ENCODE data around the gene NUP88.

Gene NUP88

DNA sequence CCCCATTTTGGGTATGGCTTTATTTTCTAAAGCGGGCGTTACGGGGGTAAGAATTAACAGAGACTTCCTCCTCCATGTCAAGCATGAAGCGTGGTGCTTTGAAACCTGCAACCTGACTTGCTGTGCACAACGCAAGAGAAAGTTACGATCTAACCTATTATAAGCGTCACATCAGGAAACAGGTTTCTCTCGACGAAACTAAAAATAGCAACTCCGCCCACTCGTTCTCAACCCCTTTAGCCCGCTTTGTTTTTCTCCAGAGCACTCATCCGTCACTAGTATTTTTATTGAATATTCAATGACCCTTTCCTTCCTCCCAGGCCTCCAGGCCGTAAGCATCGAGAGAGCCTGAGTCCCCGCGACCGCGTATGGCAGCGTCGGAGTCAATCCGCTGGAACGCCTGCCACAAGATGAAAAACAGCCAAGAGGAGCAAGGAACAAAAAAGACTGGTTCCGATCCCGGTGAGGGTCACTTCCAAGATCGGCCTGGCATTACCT is 555 bp downstream of the NUP88 start:
- DNase-seq = no peak

DNA sequence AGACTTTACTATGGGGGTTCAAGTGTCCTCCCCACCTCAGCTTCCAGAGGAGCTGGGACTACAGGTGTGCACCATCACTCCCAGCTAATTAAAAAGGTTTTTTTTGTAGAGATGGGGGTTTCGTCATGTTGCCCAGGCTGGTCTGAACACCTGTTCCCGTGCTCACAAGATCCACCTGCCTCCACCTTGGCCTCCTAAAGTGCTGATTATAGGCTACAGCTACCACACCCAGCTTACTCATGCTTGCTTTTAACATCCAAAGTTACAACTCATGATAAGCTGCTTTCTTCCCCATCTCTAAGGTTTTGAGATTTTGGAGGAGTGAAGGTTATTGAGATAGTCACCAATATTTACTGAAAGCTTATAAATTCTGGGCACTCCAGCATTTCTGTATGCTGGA is 2.6 kb downstream of the NUP88 start:
- DNase-seq = no peak

DNA sequence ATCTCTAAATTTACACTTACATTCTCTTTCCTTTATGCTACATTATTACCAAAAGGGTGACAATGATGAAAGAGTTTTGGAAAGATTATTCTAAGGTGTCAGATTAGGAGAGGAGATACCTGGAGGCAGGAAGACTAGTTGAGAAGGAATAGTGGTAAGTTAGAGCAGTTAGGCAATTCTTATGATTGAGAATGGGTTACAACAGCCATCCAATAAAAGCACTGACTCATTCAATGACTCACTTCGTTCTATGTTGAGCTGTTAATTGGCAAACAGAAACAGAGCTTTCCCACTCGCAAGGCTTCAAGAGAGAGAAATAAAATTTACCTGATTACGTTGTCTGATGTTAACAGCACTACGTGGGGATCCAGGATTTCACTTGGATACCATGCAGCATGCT is 5.8 kb downstream of the NUP88 start:
- DNase-seq = no peak

DNA sequence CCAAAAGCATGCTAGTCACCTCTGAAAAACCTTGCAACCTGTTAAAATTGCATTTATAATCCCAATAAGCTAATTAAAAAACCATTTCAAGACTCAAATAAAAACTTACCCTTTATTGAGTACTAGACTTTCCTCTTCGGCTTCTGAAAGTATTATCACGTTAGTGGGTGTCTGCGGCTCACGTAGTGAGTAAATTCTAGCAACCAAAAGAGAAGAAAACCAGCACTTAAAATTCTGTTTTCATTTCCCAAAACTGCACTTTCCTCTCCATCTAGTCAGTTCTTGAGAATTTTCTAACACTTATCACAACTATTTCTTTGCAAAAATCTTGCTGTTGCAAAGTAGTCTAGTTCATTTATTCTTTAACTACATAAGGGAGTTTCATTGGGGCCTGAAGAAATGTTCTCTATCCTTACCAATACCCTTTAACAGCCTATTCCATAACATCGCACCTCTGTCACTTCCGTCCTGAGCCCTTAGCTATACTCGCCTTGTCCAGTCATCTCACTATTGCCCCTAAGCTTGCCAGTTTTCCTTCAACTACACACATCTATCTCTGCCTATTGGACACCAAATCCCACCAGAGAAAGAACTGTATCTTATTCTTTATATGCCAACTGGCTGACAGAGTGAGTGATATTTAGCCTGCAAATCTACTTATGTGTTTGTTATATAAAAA is 8.7 kb downstream of the NUP88 start:
- no peak for DNase-seq

DNA sequence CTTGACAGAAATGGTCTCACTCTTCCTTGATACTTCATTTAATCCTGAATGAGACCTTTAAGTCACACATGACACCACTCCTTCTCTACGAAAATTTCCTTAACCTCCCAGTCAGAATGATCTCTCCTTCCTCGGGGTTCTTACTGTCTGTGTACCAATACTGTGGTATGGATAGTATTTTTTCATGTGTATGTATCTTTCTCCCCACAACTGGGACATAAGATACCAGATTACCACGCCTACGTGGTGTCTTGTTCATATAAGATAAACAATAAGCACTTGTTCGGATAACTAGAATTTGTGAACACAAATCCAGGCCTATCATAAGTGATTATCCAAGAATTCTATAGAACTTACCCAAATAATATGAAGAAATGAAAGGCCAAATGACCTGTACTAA is 11.3 kb downstream of the NUP88 start:
- DNase-seq = no peak

DNA sequence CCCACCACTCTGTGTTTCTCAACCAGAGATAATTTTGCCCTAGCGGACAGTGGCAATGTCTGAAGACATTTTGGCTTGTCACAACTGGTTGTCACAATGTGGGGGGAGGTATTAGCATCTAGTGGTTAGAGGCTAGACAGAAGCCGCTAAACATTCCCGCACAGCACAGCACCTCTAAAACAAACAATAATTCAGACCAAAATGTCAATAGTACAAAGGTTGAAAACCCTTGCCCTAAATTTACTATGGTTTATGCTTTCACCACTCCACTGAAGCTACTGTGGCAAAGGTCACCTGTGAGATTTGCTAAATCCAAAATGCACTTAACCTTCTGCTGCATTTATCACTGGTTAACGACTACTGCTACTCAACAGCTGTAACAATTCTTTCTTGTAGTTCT is 14.1 kb downstream of the NUP88 start:
- DNase-seq = no peak

DNA sequence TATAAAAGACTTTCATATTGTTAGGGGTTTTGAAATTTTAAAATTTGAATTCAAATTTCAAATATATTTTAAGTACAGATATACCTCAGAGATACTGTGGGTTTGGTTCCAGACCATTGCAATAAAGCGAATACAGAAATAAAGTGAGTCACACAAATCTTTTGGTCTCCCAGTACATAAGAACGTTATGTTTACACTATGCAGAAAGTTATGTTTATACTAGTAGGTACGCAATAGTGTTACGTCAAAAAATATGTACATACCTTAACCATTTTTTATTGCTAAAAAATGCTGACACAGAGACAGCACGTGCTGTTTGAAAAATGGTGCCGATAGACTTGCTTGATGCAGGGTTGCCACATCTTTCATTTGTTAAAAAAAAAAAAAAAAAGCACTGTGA is 19.7 kb downstream of the NUP88 start:
- DNase-seq = no peak

DNA sequence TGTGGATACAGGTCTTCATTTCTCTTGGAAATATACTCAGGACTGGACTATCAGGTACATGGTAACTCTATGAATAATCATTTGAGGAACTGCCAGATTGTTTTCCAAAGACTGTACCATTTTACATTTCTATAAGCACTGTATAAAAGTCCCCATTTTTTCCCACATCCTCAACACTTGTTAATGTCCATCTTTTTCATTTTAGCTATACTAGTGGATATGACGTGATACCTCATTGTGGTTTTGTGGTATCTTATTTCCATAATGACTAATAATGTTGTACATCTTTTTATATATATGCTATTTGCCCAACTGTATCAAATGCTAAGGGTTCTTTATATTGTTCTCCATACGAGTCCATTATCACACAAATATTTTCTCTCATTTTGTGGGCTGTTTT is 22.9 kb downstream of the NUP88 start:
- no peak for DNase-seq

DNA sequence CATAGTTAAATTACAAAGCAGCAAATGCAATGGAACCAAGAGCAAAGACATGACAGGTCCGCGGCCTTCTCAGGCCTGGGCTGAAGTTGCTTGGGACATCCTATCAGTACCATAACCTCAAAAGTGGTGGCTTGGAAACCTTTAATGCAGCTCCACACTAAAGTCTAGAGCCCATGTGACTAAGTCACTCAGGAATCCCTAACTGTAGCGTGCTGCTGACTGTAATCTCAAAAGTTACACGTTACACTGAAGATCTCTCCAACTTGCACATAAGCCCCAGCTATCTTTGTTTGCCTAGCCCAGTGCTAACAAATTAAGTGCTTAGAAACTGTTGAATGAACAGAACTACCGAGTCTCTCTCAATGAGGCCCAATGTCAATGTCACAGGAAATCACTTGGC is 27.8 kb downstream of the NUP88 start:
- DNase-seq = no peak

DNA sequence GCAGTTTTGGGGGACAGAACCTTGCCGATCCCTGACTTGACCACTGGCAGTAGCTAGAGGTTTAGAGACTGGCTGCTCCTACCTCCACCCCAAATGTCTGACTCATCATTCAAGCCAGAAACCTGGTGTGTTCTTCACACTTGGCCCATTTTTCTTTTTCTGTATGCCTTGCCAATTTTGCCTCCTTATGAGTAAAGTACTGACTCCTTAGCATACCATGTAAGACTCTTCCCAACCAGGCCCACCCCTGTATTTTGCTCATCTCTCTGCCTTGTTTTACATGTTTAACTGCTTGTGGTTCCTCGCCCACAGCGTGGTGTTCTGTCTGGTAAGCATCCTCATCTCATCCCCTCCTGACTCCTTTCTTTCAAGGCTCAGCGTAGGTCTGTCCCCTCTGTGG is 37.9 kb downstream of the NUP88 start:
- DNase-seq = no peak

DNA sequence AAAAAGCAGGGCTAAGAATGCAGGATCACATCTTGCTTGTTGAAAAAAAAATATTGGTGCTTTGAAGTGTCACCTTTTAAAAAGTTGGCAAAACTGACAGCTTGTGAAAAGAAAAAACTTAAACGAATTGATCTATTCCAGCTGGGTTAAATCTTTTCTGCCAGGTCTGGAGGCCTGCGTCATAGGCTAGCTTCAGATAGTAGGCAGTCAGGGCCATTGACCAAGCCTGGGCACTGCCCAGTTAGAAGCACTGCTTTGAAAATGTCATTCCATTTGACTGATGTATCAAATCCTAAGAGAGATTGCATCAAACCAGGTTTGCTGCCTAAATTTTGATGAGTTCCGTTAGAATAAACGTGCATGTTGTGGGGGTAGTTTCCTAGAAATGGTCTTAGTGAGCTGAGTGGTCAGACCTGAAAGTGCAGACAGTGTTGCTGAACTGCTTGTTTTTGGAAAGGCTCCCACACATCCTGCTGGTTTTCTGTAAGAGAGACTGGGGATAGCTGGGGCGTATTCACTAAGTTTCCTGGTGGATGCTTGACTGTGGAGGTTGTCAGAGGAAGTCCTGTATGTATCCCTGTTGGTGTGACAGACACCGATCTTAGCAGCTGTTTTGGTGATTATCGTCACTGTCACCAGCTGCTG is 38.8 kb downstream of the NUP88 start:
- DNase-seq = no peak

DNA sequence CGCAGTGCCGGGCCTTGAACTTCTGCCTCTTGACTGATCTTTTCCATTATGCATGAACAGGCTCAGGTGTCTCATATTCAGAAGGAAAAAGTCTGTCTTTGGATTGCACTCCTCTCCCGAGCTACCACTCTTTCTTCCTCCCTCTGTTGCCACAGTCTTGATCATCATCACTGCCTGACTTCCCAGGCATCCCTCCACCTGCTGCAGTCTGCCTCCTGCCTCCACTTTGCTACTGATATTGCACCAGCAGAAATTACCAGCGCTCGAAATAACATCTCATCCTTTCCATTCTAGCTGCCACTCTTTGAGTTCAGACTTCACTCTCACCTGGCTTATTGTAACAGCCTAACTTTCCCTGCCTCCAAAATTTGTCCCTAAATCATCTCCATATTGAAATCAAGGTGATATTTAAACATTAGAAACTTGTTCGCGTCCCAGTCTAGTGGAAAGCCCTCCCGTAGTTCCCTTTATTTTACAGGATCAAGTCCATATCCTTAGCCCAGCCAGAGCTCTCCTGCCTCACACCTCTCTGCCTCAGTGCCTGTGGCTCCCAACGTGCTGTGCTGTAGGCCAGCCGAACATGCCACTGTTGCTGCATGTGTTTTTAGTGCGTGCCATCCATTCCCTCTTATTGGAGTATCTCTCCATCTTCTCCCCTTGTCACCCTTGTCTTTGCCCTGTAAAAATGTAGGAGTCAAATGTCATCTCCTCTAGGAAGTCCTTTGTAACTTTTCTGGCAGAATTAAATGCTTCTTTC is 39.9 kb downstream of the NUP88 start:
- no peak for DNase-seq

DNA sequence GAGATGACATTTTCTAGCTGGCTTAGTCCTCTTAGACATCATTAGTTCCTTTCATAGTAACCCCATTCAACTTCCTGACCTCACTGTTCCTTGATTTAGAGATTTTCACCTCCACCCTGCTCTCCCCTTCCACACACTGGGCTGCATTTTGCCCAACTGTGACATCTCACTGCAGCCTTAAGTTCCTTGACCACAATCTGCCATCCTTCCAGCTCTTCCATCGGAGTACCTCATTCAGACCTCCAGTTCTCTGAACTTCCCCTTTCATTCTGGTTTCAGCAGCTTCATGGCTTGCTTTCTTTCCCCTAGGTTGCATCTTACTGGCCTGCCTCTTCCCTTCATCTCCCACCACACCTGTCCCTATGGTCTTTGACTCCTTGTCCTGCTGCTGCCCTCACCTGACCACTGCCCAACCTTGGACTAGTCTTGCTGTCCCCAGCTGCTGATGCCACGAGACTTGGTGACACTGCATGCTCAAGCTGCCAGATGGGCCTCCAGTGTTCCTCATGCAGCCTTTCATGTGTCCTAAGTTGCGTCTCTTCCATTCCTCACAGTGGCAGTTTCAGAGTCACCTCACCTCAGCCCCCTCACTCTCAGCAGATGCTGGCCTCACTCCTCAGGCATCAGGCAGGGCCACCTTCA is 40.8 kb downstream of the NUP88 start:
- no peak for DNase-seq

DNA sequence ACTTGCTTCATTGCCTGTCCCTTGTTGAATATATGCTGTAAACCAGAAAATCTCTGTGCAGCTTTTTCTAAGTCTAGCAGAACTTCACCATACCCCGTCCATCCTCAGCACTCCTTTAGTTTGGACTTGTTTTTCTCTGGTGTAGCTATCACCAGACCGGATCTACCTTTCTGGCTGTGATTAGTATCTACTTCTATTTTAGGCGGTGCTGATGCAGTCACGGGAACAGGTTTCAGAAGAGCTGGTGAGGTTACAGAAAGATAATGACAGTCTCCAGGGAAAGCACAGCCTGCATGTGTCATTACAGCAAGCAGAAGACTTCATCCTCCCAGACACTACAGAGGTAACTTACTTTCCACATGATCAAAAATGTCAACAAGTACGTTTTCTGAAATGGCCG is 46.4 kb downstream of the NUP88 start:
- no peak for DNase-seq

DNA sequence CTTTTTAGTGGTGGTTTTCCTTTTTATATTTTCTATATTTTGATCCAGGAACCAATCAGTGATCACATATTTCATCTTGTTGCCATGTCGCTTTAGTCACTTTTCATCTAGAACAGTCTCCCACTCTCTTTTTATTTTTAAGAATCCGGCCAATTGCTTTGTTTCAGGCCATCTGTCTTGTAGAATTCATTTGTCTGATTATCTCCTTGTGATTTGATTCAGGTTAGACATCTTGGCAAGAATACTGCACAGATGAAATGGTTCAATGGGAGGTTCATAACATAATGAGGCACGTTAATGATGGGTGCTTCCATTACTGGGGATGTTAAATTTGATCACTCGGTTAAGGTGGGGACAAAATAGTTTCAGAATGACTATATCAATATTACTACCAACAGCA is 49.1 kb downstream of the NUP88 start:
- no peak for DNase-seq

DNA sequence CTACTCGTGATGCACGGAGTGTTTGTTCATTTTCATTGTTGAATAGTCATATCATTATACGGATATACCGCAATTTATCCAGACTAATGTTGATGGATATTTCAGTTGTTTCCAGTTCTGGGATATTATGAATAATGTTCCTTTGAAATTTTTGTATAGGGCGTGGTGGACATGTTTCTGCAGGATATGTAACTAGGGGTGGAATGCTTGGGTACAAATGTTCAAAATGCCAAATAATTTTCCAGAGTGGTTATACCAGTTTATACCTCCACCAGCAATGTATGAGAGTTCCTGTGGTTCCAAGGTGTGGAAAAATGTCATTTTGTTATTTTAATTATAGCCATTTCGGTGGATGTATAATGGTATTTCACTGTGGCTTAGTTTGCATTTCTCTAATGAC is 53.6 kb downstream of the NUP88 start:
- no peak for DNase-seq

DNA sequence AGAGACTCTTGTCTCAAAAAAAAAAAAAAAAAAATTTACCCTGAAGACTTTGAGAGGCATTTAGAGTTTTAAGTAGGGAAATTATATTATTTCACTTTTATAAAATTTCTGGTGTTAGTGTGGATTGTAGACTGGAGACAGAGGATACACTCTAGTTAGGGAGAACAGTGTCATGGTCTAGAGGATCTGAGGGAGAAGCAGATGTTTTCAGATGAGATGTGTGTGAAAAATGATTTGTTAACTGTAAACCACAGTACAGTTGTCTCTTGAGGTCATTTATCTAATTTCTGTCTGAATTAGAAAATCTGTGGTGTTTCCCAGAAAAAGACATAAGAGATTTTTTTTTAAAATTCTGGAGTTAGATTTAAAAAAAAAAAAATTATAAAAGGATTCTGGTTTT is 54.8 kb downstream of the NUP88 start:
- no peak for DNase-seq

DNA sequence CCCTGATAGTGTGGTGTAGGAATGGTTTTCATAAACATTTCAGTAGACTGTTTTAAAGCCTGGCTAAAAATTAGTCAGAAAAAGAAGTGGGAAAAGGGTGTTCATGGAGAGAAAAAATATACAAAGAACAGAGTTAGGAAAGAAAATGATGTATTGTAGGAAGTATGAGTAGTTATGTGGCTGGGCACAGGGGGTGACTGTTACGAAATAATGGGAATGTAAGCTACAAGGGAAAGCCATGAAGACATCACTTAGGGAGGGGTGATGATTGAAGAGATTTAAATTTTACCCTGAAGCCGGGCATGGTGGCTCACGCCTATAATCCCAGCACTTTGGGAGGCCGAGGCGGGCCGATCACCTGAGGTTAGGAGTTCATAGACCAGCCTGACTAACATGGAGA is 55.3 kb downstream of the NUP88 start:
- no peak for DNase-seq

DNA sequence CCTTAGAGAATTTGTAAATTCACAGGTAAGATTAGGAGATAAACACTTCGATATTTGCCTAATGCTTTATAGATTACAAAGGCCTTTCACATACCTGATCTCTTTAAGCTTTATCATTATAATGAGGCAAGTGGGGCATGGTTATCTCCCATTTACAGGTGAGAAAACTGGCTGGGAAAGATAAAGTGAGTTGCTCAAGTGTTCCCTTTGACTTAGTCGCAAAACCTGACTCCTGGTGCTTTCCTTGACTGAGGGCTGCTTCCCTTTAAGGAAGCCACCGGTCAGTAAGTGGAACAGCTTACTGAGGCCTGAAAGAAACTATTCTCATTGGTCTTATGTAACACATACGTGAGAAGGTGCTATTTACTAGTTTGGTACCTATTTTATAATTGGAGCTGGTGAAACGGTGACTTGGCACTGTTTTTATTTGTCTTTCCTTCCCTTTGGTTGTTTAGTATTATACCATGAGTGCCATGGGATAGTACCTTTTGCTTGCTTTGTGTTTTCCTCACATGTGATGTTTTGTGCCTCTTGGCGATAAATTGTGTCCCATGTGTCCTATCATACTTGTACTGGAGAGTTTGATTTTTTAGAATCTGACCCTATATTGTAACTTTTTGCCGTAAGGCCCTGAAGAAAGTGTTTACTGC is 57.2 kb downstream of the NUP88 start:
- no peak for DNase-seq

DNA sequence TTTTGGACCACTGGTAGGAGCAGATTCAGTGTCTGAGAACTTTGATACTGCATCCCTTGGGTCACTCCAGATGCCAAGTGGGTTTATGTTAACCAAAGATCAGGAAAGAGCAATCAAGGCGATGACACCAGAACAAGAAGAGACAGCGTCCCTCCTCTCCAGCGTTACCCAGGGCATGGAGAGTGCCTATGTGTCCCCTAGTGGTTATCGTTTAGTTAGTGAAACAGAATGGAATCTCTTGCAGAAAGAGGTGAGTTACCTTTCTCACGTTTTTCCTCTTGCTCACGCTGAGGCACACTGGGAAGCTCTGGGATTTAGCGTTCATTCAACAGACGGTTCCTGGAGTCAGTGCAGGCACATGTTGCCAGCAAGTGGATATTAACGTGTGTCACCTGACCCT is 58.0 kb downstream of the NUP88 start:
- DNase-seq = no peak

DNA sequence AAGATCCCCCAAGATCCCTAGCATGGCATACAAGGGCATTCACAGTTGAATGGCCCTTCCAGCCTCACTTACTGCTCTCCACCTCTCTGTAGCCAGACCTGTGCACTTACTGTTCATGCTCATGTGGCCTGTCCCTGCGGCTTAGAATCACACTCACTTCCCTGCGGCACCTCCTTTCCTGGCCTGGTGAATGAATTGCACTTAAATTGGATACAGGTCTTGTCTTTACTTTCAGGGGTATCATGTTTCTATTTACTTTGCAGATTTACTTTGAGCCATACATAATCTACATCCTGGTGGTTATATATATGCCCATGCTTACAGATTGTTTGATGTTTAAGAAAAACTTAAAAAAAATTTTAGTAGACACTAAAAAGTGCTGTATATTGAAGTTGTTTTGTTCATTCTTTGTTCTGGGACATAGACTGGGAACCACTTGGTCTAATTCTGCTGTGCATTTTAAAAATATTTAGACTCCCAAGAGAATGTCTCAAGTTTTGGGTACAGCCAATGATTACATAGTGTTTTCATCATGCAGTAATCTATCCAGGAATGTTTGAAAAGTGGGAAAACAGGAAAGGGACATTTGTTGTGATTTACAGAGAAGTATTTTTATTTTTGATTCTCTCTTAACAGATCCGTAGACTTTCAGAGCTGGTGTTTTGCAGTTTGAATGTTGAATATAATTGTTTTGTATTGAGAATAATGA is 63.9 kb downstream of the NUP88 start:
- DNase-seq = no peak

DNA sequence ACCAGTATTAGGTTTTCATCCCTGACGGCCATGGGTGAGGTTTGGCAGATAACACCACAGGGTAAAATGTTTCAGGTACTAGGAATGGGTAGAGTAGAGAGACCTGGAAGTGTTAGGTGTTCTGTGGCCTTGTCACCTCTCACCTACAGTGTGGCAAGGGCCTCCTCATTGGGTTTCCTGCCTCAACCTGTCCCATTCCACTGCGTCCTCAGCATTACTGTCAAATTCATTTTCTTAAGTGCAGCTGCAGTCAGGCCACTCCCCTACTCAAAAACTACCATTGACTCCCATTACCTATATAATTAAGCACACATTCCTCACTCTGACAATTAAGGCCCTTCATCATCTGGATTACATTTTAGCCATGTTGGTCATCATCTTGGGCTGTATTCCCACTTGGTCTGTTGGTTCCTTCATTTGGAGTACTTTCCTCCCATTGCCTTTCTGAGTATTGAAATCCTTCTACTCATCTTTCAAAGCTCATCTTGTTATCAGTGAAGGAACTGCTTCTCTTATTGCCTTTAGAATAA is 64.5 kb downstream of the NUP88 start:
- no peak for DNase-seq

Data from activated T-cell treated with anti-CD3 and anti-CD28 coated beads, Interleukin-2, amount 50 U/mL, for 48 hours (primary cell).